GM21737 (cell line): ENCODE measurements around the gene ZNF189.

Experiments used
- ATAC-seq: cut with Tn5 transposase; IDR thresholded peaks from one replicate; pipeline ENCODE4 v1.9.1; 2021; ENCODE audit warnings: mild to moderate bottlenecking, moderate library complexity; ENCODE audit not compliant: unreplicated experiment

The ZNF189 gene

DNA sequence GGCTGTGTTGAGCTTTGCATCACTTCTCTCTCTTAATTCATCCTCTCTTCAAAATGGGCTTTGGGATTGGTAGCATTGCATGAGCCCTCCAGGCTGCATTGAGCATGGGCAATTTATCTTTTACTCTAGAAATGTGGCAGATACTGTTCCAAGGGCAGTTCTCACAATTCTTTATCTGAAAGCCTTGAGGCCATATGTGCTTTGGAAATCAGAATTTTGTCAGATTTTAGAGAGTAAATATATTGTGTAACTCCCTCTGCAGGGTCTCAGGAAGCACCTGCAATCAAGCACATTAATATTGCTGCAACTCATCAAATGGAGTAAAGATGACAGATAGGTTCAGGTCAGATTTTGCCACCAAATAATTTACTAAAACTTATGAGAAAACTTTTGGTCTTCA lies 19.3 kb downstream of the ZNF189 start:
- ATAC-seq = no peak

DNA sequence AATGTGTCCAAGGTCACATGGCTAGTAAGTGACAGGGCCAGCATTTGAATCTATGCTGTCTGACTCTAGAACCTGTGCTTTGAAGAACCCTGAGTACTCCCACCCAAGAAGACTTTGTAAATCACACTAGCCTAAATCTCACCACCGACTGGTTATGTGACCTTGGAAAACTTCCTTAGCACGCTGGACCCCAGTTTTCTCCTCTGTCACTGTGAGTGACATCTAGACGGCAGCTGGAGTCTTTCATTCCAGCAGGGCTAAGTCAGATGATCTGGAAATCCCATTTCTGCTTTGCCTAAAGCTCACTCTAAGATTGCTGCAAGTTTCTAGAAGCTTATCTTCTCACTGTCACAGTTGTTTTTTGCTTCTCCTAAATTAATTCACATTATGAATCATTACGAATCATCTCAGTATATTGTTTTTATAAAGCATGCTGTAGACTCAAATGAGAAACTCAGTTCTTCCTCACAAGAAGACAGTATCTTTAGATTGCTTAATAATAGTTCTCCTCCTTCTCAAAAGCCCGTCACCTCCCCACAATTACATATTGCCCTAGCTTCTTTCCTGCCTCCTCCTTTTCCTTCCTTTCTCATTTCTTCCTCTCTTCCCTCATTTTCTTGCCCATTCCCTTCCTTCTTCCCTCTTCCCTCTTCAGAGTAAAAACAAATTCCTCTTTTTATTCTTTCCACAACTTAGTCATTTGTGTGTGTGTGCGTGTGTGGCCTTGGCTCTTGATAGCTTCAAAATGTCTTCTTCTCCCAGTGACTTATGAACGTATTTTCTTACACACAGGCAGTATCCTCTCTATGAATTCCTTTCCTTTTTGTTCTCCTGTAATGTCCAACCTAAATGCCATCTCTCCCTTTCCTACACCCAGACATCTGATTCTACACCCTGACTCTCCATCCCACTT lies 20.1 kb downstream of the ZNF189 start:
- ATAC-seq = no peak

- no peak for ATAC-seq
Measured at GRCh38 chr9:101419863-101420262, 21.2 kb downstream of the ZNF189 start.

- ATAC-seq = no peak
Measured at GRCh38 chr9:101421653-101422065, 23.0 kb downstream of the ZNF189 start.

GRCh38 chr9:101427358-101427757 lies 28.7 kb downstream of the ZNF189 start:
- ATAC-seq = no peak

- ATAC-seq = no peak
Measured at GRCh38 chr9:101427957-101428655, 29.5 kb downstream of the ZNF189 start.

GRCh38 chr9:101428909-101429308 lies 30.3 kb downstream of the ZNF189 start:
- no peak for ATAC-seq

DNA sequence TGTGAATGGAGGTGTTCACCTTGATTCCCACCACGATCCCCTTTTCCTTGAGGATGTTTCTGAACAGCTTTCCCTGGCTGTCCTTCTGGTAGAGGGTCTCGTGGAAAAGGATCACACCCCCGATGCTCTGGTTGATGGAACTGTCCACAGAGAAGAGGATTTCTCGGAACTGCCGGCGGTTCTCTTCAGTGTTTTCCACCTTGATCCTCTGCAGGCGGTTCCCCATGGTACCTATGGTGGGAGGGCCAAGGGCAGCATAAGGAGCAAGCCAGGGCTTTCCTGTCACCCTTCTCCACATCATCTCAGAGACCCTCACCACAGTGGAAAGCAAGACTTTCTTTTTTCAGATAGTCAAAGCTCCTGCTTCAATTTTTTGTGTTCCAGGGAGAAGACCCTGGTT lies 31.1 kb downstream of the ZNF189 start:
- ATAC-seq = no peak

DNA sequence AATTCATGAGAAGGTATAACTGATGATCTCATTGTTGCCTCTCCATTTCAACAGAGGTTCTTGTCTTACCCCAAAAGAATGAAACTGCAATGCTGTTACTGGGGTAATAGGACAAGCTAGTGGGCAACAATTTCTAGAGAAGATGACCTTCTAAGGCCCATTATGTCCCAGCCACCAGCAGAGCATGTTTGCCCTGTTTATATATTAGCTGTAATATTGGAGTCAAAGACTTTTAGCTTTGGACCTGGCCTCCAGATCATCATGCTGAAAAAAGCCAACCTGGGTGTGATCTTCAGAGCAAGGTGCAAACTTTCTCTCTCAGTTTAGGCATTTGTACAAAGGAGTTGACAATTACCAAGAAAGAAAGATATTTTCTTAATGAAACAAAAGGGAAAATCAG lies 33.5 kb downstream of the ZNF189 start:
- ATAC-seq = no peak

DNA sequence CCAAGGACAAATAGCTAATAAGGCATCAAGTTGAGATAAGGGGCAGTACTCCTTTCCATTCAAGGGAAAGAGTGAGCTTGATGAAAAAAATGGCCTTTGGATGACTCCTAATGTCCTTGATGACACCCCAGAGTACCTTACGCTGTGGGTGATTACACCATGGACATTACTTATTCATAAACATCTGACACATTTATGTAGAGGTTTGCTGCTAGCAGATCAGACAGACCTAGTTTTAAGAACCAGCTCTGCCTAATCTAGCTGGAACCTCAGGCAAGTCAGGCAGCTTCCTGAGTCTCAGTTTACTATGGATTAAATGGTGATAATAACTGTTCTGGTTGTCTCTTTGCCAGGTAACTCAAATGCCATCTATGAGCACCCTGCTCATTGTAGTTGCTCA lies 34.1 kb downstream of the ZNF189 start:
- ATAC-seq = no peak

DNA sequence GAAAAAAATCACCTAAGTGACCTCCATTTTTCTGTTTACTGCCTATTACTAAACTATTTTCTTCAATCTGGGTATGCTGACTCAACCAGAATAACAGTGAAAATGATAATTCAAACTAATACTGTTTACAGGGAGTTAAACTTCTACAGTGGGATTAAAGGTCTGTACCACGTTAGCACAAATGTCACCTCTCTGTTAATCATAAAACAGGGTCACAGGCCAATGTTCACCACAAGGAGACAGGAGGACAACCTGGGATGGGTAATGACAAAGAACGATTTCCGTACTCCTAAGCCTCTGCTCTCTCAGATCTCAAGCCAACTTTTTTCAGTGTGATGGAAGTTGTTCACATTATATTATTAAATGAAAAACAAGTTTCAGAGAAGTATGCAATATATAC lies 34.6 kb downstream of the ZNF189 start:
- no peak for ATAC-seq

GRCh38 chr9:101434998-101435397 lies 36.3 kb downstream of the ZNF189 start:
- ATAC-seq = no peak

DNA sequence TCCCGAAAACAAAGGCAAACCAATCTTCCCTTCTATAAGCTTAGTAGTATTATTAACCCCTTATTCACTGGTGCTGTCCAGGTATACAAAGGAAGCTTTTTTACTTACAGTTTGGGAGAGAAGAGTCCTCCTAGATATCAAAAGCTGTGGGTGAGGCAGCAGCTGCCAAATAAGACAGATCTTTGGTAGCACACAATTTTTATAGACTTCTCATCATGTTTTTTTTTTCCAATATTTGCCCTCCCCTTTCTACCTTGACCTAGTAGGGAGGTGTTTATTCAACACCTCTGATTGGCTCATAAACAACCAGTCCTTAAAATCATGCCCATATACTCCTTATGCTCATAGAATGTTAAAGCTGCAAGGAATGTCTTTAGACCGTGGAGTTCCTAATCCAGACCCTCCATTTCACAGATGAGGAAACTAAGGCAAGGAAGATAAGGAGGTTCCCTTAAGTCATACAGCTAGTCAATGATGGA lies 37.0 kb downstream of the ZNF189 start, which contains the start of gene ALDOB:
TSS of gene ALDOB (minus strand) at position 174 of the 479 bp plus-strand sequence. CDS start 4,887 bp downstream, outside the sequence.
- no peak for ATAC-seq

DNA sequence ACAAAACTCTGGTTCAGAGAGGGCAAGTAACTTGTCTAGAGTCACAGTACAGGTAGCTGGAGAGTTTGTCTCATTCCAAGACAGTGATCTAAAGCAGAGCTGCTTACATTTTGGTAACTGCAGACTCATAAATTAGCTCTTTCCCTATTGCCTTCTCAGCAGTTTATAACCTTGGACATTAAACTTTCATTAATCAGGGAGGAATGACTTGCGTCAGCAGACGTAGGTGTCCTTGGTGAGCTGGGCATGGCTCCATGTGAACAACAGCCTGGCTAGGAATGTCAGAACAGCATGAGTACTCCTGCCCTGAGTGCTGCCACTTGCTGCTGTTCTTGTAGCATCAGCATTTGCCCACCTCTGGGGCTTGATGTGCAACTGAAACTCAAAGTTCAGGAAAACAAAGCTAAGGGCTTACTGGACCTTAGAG lies 39.2 kb downstream of the ZNF189 start:
- ATAC-seq = no peak

DNA sequence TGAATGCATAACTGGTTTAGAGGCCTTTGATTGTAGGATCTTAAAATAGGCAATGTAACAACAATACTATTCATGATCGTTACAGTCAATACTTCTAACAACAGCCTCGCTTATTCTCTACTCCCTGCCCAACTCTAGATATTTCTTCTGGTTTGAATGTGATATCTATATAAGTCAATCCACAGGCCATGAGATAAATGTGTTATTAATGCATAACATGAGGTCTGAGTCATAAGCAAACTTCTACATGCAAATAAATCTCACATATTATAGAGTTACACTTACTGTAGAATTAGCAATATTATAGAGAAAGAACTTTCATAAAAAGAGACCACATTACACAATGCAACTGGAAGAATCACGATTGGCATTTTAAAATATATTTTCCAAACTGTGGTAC lies 39.9 kb downstream of the ZNF189 start:
- no peak for ATAC-seq

- no peak for ATAC-seq
Measured at GRCh38 chr9:101440714-101441230, 42.1 kb downstream of the ZNF189 start.

DNA sequence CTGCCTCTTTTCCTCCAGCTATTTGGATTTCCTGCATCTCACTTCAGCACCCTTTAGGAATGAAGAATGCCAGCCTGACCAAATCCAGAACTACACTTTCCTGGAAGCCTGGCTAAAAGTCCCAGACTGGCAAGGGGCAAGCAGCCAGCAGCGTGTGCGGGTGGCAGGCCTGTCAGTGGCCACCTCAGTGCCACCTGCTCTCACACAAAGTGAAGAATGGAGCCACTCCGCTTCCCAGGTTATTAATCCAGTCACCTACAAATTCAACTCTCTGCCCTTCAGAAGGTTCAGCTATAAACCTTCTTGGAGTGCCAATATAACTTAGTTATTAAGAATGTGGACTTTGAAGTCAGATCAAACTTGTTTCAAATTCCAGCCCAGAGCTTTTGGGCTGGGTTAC lies 43.7 kb downstream of the ZNF189 start:
- no peak for ATAC-seq

DNA sequence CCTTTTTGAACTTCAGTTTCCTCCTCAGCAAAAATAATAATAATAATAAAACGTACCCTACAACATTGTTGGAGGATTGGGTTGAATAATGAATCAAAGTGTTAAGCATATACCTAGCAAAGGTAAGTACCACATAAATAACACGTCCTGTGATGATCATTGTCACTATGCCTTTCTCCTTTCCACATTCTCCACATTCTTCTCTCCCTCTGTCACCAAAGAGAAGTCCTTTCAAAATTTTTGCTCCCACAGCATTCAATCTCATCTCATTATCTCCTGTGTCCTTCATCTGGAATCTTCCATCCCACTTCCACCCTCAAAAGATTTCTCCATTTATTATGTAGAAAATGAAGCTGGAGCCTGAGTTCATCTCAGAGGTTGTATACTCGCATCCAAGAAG lies 44.1 kb downstream of the ZNF189 start:
- no peak for ATAC-seq

- ATAC-seq = no peak
Measured at GRCh38 chr9:101443364-101443771, 44.7 kb downstream of the ZNF189 start.

DNA sequence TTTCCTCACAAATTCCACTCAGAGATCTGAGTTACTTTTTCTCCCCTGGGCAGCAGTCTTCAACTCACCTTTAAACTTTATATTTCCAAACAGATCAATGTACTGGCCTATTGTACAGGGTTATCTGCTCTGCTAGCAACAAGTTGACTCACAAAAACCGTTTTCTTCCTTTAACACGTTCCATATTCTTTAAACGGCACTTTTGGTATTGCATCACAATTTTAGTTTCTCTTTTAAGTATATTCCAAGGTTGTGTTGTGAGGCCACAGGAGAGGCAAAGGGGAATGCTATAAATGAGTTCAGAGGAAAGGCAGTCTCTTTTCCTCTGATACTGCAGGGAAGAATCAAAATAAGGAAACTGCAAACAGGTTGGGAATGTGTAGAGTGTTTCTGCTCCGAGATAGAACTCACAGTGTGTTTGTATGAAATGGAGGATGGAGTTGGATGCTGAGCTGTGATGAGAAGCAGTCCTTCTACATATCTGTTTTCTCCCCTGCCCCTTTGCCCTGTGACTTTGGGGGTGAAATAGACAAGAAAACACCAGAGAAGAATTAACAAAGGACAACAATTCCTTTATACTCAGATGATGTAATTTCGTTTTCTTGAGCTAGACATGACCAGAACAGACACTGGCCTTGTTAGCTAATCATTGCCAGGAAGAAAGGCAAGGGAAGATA lies 46.8 kb downstream of the ZNF189 start:
- no peak for ATAC-seq

GRCh38 chr9:101446732-101447131 lies 48.1 kb downstream of the ZNF189 start:
- ATAC-seq = no peak
